Smooth muscle cell of the brain vasculature (primary cell): ENCODE results near the gene FGD5.

ENCODE experiments used
- DNase-seq: peaks from one replicate; pipeline ENCODE4 v3.0.0-alpha.2; 2012; ENCODE audit warnings: low read depth, low spot score

FGD5 gene

DNA sequence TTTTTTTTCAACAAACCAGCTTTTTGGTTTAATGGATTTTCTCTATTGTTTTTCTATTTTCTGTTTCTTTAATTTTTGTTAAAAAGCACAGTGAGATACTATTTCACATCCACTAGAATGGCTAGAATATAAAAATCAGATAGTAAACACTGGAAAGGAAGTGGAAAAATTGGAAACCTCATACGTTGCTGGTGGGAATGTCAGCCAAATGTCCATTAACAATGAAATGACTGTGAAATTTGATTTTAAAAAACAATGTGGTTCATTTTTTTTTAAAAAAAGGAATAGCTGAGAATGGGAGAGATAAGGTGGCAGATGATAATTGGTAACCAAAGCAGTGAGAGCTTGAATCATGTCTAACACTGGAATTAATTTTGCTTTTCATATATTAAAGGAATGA lies 148.5 kb downstream of the FGD5 start:
- no peak for DNase-seq

DNA sequence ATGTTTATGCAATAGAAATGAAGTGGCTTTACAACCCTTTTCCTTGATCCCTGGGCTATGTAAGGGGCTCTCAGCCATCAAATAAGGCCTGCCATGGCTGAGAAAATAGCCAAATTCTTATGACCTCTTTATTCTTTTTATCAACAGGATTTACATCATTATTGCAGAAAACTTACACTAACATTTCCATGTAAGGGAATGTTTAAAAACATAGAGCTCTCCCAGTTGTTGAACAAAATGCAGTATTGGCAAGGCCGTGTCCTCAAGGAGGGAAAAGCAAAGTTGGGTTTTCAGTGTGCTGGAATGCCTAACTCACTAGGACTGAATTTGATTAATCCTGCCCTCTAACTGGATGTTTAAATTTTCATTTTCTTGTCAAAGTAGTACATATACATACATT lies 150.9 kb downstream of the FGD5 start:
- no peak for DNase-seq

DNA sequence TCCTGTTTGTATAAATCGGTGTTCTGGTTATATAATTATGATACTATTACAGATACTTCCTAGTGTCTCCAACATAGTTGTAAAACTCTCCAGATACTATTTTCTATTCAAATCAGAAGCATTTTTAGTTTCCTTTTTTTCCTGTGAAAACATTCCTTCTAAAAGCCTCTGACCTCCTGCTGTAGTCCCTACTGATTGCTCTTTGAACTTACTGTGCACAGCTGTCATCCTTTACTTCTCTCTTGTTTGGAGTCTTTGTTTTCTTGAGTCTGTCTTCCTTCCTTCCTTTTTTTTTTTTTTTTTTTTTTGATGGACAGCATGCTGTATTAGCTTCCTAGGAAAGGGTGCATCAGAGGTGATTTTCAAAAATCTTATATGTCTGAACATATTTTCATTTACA lies 157.6 kb downstream of the FGD5 start:
- no peak for DNase-seq

DNA sequence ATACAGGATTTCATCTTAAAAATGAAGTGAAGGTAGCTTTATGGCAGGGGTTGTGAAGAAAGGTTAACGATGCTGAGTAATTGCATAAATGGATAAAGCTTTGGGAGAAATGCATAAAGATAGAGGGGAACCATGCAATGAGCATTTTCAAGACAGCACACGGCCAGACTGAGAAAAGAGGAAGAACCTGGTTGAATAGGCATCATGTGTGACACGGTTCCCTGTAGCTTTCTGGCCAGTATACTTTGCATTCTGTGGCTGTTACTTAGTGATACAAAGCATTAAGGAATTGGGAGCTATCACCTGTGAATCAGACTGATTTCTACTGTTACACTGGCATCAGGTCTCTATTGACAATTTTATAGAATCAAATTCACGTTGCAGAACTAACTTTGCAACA lies 161.9 kb downstream of the FGD5 start:
- DNase-seq = no peak
